Aorta (tissue), 5 donors: ENCODE measurements around the gene CFHR1. TPM values are rescaled to one million over a fixed set of nuclear protein-coding genes. Genes with fewer than 3 reads are reported as not detected.

ENCODE experiments used
- ATAC-seq: fragments of 200-7000 bp; cut with Tn5 transposase; one replicate; pipeline ENCODE4 v1.9.1; 2022; ENCODE audit warnings: moderate library complexity; ENCODE audit not compliant: low FRiP score
- DNase-seq, 2 donors: peaks; one replicate each; pipeline ENCODE4 v3.0.0-alpha.2; 2020
- H3K27ac ChIP-seq, 2 donors: one replicate each; pipeline ENCODE4 v1.5.1; 2013; ENCODE audit warnings: low read length in 2 of 2, mild to moderate bottlenecking in 2 of 2, moderate library complexity in 2 of 2, control low read depth in 1 of 2, inconsistent platforms in 1 of 2, low read depth in 1 of 2
- H3K27me3 ChIP-seq, 2 donors: one replicate each; pipeline ENCODE4 v1.6.1; 2013; ENCODE audit warnings: control low read depth in 1 of 2, low read length in 1 of 2, mild to moderate bottlenecking in 1 of 2, moderate library complexity in 1 of 2; ENCODE audit not compliant: insufficient read depth in 2 of 2, control insufficient read depth in 1 of 2
- H3K36me3 ChIP-seq, 2 donors: one replicate each; pipeline ENCODE4 v1.6.1; 2013; ENCODE audit warnings: control low read depth in 1 of 2, low read length in 1 of 2, mild to moderate bottlenecking in 1 of 2; ENCODE audit not compliant: insufficient read depth in 2 of 2, control insufficient read depth in 1 of 2
- H3K4me1 ChIP-seq, 2 donors: one replicate each; pipeline ENCODE4 v1.6.1; 2013; ENCODE audit warnings: low read length in 2 of 2, control low read depth in 1 of 2, mild to moderate bottlenecking in 1 of 2, moderate library complexity in 1 of 2; ENCODE audit not compliant: insufficient read depth in 2 of 2, control insufficient read depth in 1 of 2
- H3K4me3 ChIP-seq, 2 donors: one replicate each; pipeline ENCODE4 v1.5.1; 2013; ENCODE audit warnings: low read length in 2 of 2, control low read depth in 1 of 2, mild to moderate bottlenecking in 1 of 2
- H3K9me3 ChIP-seq: one replicate; pipeline ENCODE4 v1.6.1; 2013; ENCODE audit warnings: mild to moderate bottlenecking, low read length; ENCODE audit not compliant: control insufficient read depth
- WGBS, 2 donors: extraction: QIAGEN DNeasy Blood & Tissue Kit; methylation state at CpG; one replicate each; pipeline ENCODE4 v1.1.7; 2013; 5-methylcytosine and 5-hydroxymethylcytosine counted together
- intact Hi-C, 2 donors: fragments of 100-400 bp; cut with DNase I; formaldehyde crosslinking; loops; one replicate each; pipeline versions ENCODE4 v1.14.2 to v1.15.0; 2022
- polyA plus RNA-seq, 2 donors: library from polyadenylated mRNA; stranded (reverse); fragments of 200-250 nt; gene quantifications; one replicate each; pipeline ENCODE4 v1.2.3, GENCODE V29; 2013
- total RNA-seq, 2 donors: library from RNA; stranded (reverse); fragmentation: NEBNext Ultra II Directional; extraction: Animal tissue kit (Norgen Biotek cat#: 25700); gene quantifications; one replicate each; pipeline ENCODE4 v1.2.1, GENCODE V29; 2021
- donor health status: healthy with polysubstance abuse.
- donor health status: Bipolar disorder and iron deficiency.
- donor health status: DM: no; HTN: no; CAD: no.
- donor health status: DM: no; HTN: no; CAD: no.
- donor health status: DM: yes; HTN: yes; CAD: no.

CFHR1 gene
- total and polyA plus RNA-seq, 4 donors = 0.10 to 1.9 (median 1.7) TPM

DNA sequence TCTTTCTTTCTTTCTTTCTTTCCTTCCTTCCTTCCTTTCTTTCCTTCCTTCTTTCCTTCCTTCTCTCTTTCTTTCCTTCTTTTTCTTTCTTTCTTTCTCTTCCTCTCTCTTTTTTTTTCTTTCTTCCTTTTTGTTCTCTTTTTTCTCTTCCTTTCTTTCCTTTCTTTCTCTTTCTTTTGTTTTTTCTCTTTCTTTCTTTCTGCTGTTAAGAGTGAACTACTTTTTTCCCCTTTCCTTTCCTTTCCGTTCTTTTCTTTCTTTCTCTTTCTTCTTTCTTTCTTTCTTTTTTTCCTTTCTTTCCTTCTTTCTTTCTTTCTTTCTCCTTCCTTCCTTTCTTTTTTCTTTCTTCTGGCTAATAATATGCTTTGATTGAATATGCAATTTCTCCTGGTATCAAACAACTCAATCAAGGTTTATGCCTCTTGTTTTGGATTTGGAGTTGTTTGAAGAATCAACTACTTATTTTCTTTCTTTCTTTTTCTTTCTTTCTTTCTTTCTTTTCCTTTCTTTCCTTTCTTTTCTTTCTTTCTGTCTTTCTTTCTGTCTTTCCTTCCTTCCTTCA is 40.9 kb downstream of the CFHR1 start:
- H3K4me1 ChIP-seq = no peaks in the 10 kb centered on the region
- H3K9me3 ChIP-seq = no peaks in the 10 kb centered on the region
- no peaks in the 10 kb centered on the region for H3K27me3 ChIP-seq
- no peak overlapping the region for H3K27ac ChIP-seq
- WGBS, 2 donors = 91 to 93% methylated on average over 1 of the region's 1 CpG
- H3K4me3 ChIP-seq = no peak overlapping the region
- ATAC-seq = no peak
- no peak for DNase-seq
- intact Hi-C loops = no loop called here
- H3K36me3 ChIP-seq = no peaks in the 10 kb centered on the region

GRCh38 chr1:196861429-196861828 is 41.9 kb downstream of the CFHR1 start:
- 59 to 64% methylated on average over 2 of the region's 2 CpGs for WGBS, 2 donors
- H3K36me3 ChIP-seq = no peaks in the 10 kb centered on the region
- intact Hi-C loops = no loop called here
- ATAC-seq (no peak), DNase-seq (no peak)
- H3K4me1 ChIP-seq = no peaks in the 10 kb centered on the region
- no peaks in the 10 kb centered on the region for H3K27me3 ChIP-seq
- no peak overlapping the region for H3K27ac ChIP-seq
- H3K9me3 ChIP-seq = no peaks in the 10 kb centered on the region
- H3K4me3 ChIP-seq = no peak overlapping the region

GRCh38 chr1:196866974-196867373 is 47.4 kb downstream of the CFHR1 start:
- Histone ChIP-seq H3K27me3 (no peaks in the 10 kb centered on the region), H3K4me1 (no peaks in the 10 kb centered on the region), H3K4me3 (no peak overlapping the region), H3K27ac (no peak overlapping the region), H3K9me3 (peaks cover 4% of the 10 kb centered on the region), H3K36me3 (no peaks in the 10 kb centered on the region)
- DNase-seq (no peak), ATAC-seq (no peak)
- intact Hi-C loops = no loop called here
- 81 to 95% methylated on average over 1 of the region's 1 CpG for WGBS, 2 donors

- Histone ChIP-seq H3K27ac (no peak overlapping the region), H3K4me1 (no peaks in the 10 kb centered on the region), H3K9me3 (no peaks in the 10 kb centered on the region), H3K4me3 (no peak overlapping the region), H3K27me3 (peaks cover 0 to 3% of the 10 kb centered on the region in 2 donors), H3K36me3 (no peaks in the 10 kb centered on the region)
- WGBS, 2 donors = 87 to 88% methylated on average over 4 of the region's 4 CpGs
- DNase-seq (no peak), ATAC-seq (no peak)
- intact Hi-C loops = no loop called here
Observed at GRCh38 chr1:196873385-196873784, 53.9 kb downstream of the CFHR1 start.

GRCh38 chr1:196875935-196876334 is 56.4 kb downstream of the CFHR1 start:
- Histone ChIP-seq H3K4me1 (no peaks in the 10 kb centered on the region), H3K36me3 (no peaks in the 10 kb centered on the region), H3K9me3 (no peaks in the 10 kb centered on the region), H3K27me3 (peaks cover 0 to 3% of the 10 kb centered on the region in 2 donors), H3K4me3 (no peak overlapping the region), H3K27ac (no peak overlapping the region)
- no peak for ATAC-seq
- intact Hi-C loops = no loop called here
- DNase-seq = no peak
- 95 to 100% methylated on average over 3 of the region's 3 CpGs for WGBS, 2 donors

DNA sequence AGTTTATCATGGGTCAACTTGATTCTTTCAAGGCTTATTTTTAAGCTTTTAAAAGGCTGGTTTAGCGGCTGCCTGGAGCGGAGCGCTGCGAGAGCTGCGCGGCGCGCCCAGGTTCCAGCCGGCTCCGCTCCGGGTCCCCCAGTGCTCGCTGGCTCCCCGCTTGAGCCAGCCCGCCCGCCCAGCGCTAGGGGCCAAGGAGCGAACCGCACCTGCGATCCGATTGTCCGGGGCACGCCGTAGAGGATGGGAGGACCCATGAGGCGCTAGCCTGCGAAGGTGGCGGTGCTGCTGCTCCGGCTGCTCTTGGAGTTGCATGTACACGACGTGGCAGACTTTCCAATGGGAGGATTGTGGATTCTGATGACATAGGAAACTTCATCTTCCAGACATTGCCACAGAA is 58.4 kb downstream of the CFHR1 start:
- Histone ChIP-seq H3K4me3 (no peak overlapping the region), H3K27me3 (peaks cover 0 to 3% of the 10 kb centered on the region in 2 donors), H3K27ac (no peak overlapping the region), H3K4me1 (no peaks in the 10 kb centered on the region), H3K9me3 (no peaks in the 10 kb centered on the region), H3K36me3 (no peaks in the 10 kb centered on the region)
- ATAC-seq (no peak), DNase-seq (no peak)
- WGBS, 2 donors = 2 to 6% methylated on average over 29 of the region's 29 CpGs
- intact Hi-C loops = no loop called here

Other genes with a start within 250 kb of the CFHR1 start
- gene KCNT2, start 211.3 kb upstream of the CFHR1 start, total RNA-seq = 10 to 100 TPM; 13.8 to 18.8 TPM
- 10 to 100 TPM in 1 of 2 donors, 1 to 10 TPM in 1; 3.0 to 23.3 TPM for gene KCNT2, start 211.3 kb upstream of the CFHR1 start, polyA plus RNA-seq
- gene CFH, start 167.7 kb upstream of the CFHR1 start, total RNA-seq = 100 to 1,000 TPM; 284 to 297 TPM
- 100 to 1,000 TPM in 1 of 2 donors, 10 to 100 TPM in 1; 82.8 to 647 TPM for gene CFH, start 167.7 kb upstream of the CFHR1 start, polyA plus RNA-seq
- gene CFHR3, start 44.9 kb upstream of the CFHR1 start, total RNA-seq = 1 to 10 TPM in 1 of 2 donors, under 1 TPM in 1; 0.66 to 1.2 TPM
- 1 to 10 TPM in 1 of 2 donors, not detected in 1; 1.6 TPM for gene CFHR3, start 44.9 kb upstream of the CFHR1 start, polyA plus RNA-seq
- gene CFHR4, start 68.3 kb downstream of the CFHR1 start, total RNA-seq = not detected
- gene CFHR4, start 68.3 kb downstream of the CFHR1 start, polyA plus RNA-seq = not detected
- not detected for gene CFHR2, start 124.0 kb downstream of the CFHR1 start, total RNA-seq
- gene CFHR2, start 124.0 kb downstream of the CFHR1 start, polyA plus RNA-seq = not detected
- not detected for gene CFHR5, start 157.8 kb downstream of the CFHR1 start, total RNA-seq
- gene CFHR5, start 157.8 kb downstream of the CFHR1 start, polyA plus RNA-seq = not detected
- gene F13B, start 247.5 kb downstream of the CFHR1 start, total RNA-seq = not detected
- gene F13B, start 247.5 kb downstream of the CFHR1 start, polyA plus RNA-seq = not detected